VCaP (cell line): Measurements from ENCODE around the gene NDUFV1.

ENCODE experiments used
- H3K27ac ChIP-seq: fragments of 450-650 bp; 2 replicates; pipeline ENCODE4 v1.5.1; 2017
- CTCF ChIP-seq: fragments of 450-650 bp; conservative IDR thresholded peaks from 2 replicates; pipeline ENCODE4 v1.5.1; 2017; ENCODE audit warnings: mild to moderate bottlenecking, moderate library complexity

NDUFV1 gene

GRCh38 chr11:67572305-67572704 lies 34.4 kb upstream of the NDUFV1 start:
- TF ChIP-seq CTCF, result no peak
- peak overlapping the region; percentile 44 for H3K27ac ChIP-seq

- peak overlapping the region; percentile 44 for H3K27ac ChIP-seq
- peak; percentile 100 for TF ChIP-seq CTCF
Measured at GRCh38 chr11:67572747-67573419, 33.9 kb upstream of the NDUFV1 start.

GRCh38 chr11:67574938-67575337 lies 31.8 kb upstream of the NDUFV1 start:
- no peak overlapping the region for H3K27ac ChIP-seq
- TF ChIP-seq CTCF, result no peak

- H3K27ac ChIP-seq, result peak overlapping the region; percentile 84; the same call in 1 of the 2 replicates
- no peak; the same call in 1 of the 2 replicates for TF ChIP-seq CTCF
Measured at GRCh38 chr11:67576735-67577475, 29.8 kb upstream of the NDUFV1 start.

- TF ChIP-seq CTCF, result no peak
- peak overlapping the region; percentile 84; the same call in 1 of the 2 replicates for H3K27ac ChIP-seq
Measured at GRCh38 chr11:67577951-67578350, 28.8 kb upstream of the NDUFV1 start.

- H3K27ac ChIP-seq, result peak overlapping the region; percentile 84
Measured at GRCh38 chr11:67581469-67581868, 25.3 kb upstream of the NDUFV1 start.

More at GRCh38 chr11:67581469-67581868, 25.3 kb upstream of the NDUFV1 start:
- no peak for TF ChIP-seq CTCF
